Progenitor cell of endocrine pancreas (in vitro differentiated cells): ENCODE measurements around the gene ATP6V0D1. TPM values are rescaled to one million over a fixed set of nuclear protein-coding genes. Genes with fewer than 3 reads are reported as not detected.

Source experiments
- DNase-seq: peaks from one replicate; pipeline ENCODE4 v3.0.0; 2021; ENCODE audit warnings: low spot score; ENCODE audit not compliant: unreplicated experiment
- H3K27ac Mint-ChIP-seq: 2 replicates; pipeline ENCODE4 v1.8.0; 2021; ENCODE audit warnings: mild to moderate bottlenecking, moderate library complexity, mixed read lengths
- H3K27me3 Mint-ChIP-seq: 2 replicates; pipeline ENCODE4 v1.8.0; 2021; ENCODE audit warnings: mixed read lengths
- H3K36me3 Mint-ChIP-seq: 2 replicates; pipeline ENCODE4 v1.8.0; 2022; ENCODE audit warnings: mixed read lengths; ENCODE audit not compliant: insufficient read depth
- H3K4me1 Mint-ChIP-seq: 2 replicates; pipeline ENCODE4 v1.8.0; 2021; ENCODE audit warnings: low read depth, mixed read lengths
- H3K4me3 Mint-ChIP-seq: 2 replicates; pipeline ENCODE4 v1.8.0; 2021; ENCODE audit warnings: low read depth, mild to moderate bottlenecking, moderate library complexity, mixed read lengths
- H3K9me3 Mint-ChIP-seq: 2 replicates; pipeline ENCODE4 v1.8.0; 2021; ENCODE audit warnings: low read depth, mixed read lengths
- total RNA-seq: library from RNA; stranded (reverse); gene quantifications from 2 replicates; pipeline ENCODE4 v1.2.1, GENCODE V29; 2021
- TF ChIP-seq, protein P1 (sequence below): fragments of 200-600 bp; sonication (generic); IDR thresholded peaks from one replicate; pipeline ENCODE4 v1.5.0; 2021; ENCODE audit warnings: antibody characterized with exemption, mild to moderate bottlenecking; ENCODE audit not compliant: unreplicated experiment

ATP6V0D1 gene
- total RNA-seq, 1 donor from 2014 or later, result 65.3 TPM

GRCh38 chr16:67445913-67446907, 34.7 kb downstream of the ATP6V0D1 start:
- DNase-seq, result no peak
- Mint-ChIP-seq H3K36me3 (peaks cover 3% of the 10 kb centered on the region), H3K9me3 (no peaks in the 10 kb centered on the region), H3K27me3 (no peaks in the 10 kb centered on the region), H3K4me1 (no peaks in the 10 kb centered on the region), H3K27ac (no peak overlapping the region), H3K4me3 (no peak overlapping the region)
- TF ChIP-seq, protein P1, sequence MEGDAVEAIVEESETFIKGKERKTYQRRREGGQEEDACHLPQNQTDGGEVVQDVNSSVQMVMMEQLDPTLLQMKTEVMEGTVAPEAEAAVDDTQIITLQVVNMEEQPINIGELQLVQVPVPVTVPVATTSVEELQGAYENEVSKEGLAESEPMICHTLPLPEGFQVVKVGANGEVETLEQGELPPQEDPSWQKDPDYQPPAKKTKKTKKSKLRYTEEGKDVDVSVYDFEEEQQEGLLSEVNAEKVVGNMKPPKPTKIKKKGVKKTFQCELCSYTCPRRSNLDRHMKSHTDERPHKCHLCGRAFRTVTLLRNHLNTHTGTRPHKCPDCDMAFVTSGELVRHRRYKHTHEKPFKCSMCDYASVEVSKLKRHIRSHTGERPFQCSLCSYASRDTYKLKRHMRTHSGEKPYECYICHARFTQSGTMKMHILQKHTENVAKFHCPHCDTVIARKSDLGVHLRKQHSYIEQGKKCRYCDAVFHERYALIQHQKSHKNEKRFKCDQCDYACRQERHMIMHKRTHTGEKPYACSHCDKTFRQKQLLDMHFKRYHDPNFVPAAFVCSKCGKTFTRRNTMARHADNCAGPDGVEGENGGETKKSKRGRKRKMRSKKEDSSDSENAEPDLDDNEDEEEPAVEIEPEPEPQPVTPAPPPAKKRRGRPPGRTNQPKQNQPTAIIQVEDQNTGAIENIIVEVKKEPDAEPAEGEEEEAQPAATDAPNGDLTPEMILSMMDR, result no peak

- DNase-seq, result no peak
- Mint-ChIP-seq H3K27me3 (no peaks in the 10 kb centered on the region), H3K4me3 (no peak overlapping the region), H3K4me1 (no peaks in the 10 kb centered on the region), H3K36me3 (peaks cover 3% of the 10 kb centered on the region), H3K27ac (no peak overlapping the region), H3K9me3 (no peaks in the 10 kb centered on the region)
- TF ChIP-seq, protein P1, result no peak
Observed at GRCh38 chr16:67445441-67445912, 35.5 kb downstream of the ATP6V0D1 start.

- no peaks in the 10 kb centered on the region for H3K27me3 Mint-ChIP-seq
- no peak overlapping the region for H3K4me3 Mint-ChIP-seq
- H3K4me1 Mint-ChIP-seq, result no peaks in the 10 kb centered on the region
- no peaks in the 10 kb centered on the region for H3K9me3 Mint-ChIP-seq
- peaks cover 3% of the 10 kb centered on the region for H3K36me3 Mint-ChIP-seq
- H3K27ac Mint-ChIP-seq, result no peak overlapping the region
- TF ChIP-seq, protein P1, result no peak
- DNase-seq, result no peak
Observed at GRCh38 chr16:67445126-67445426, 35.9 kb downstream of the ATP6V0D1 start.

GRCh38 chr16:67444259-67445125, 36.5 kb downstream of the ATP6V0D1 start:
- Mint-ChIP-seq H3K9me3 (no peaks in the 10 kb centered on the region), H3K27ac (no peak overlapping the region), H3K4me3 (no peak overlapping the region), H3K4me1 (no peaks in the 10 kb centered on the region), H3K36me3 (peaks cover 2% of the 10 kb centered on the region), H3K27me3 (no peaks in the 10 kb centered on the region)
- DNase-seq, result no peak
- TF ChIP-seq, protein P1, result no peak

- no peak overlapping the region for H3K27ac Mint-ChIP-seq
- DNase-seq, result no peak
- TF ChIP-seq, protein P1, result no peak
- no peaks in the 10 kb centered on the region for H3K4me1 Mint-ChIP-seq
- H3K27me3 Mint-ChIP-seq, result no peaks in the 10 kb centered on the region
- H3K36me3 Mint-ChIP-seq, result peaks cover 1% of the 10 kb centered on the region
- no peak overlapping the region for H3K4me3 Mint-ChIP-seq
- no peaks in the 10 kb centered on the region for H3K9me3 Mint-ChIP-seq
Observed at GRCh38 chr16:67443265-67443664, 37.7 kb downstream of the ATP6V0D1 start.
